ENCODE measurements around the gene CAPZB. TPM values are rescaled to one million over a fixed set of nuclear protein-coding genes. Genes with fewer than 3 reads are reported as not detected.
A peak's percentile ranks its signal among the peaks of the same experiment; 100 is the strongest.

Gene CAPZB
- total RNA-seq, 2 donors from 2014 or later = 119 to 174 TPM

GRCh38 chr1:19476450-19477190 is 8.7 kb downstream of the CAPZB start:
- DNase-seq (ENCODE audit: low spot score) (no peak), ATAC-seq (ENCODE audit: insufficient number of reproducible peaks, low FRiP score, low read depth) (no peak)
- Histone ChIP-seq H3K9me3 (no peaks in the 10 kb centered on the region), H3K4me3 (peak overlapping the region; percentile 31), H3K27me3 (replicated peaks; ENCODE audit: insufficient read depth) (no peaks in the 10 kb centered on the region), H3K27ac (peak overlapping the region; percentile 12 to 36), H3K4me1 (ENCODE audit: control insufficient read depth in 1 of 2, low read depth in 2 of 2) (peaks cover 42 to 81% of the 10 kb centered on the region in 2 donors), H3K36me3 (peaks cover 4% of the 10 kb centered on the region)
- TF ChIP-seq CTCF (IDR thresholded peaks at IDR 0.05) = no peak

- peaks cover 4% of the 10 kb centered on the region for H3K36me3 ChIP-seq
- ATAC-seq (ENCODE audit: insufficient number of reproducible peaks, low FRiP score, low read depth) (no peak), DNase-seq (ENCODE audit: low spot score) (no peak)
- H3K4me3 ChIP-seq = no peak overlapping the region
- no peak for TF ChIP-seq CTCF (IDR thresholded peaks at IDR 0.05)
- H3K4me1 ChIP-seq (ENCODE audit: control insufficient read depth in 1 of 2, low read depth in 2 of 2) = peaks cover 32 to 75% of the 10 kb centered on the region in 2 donors
- no peak overlapping the region for H3K27ac ChIP-seq
- H3K27me3 ChIP-seq (replicated peaks; ENCODE audit: insufficient read depth) = no peaks in the 10 kb centered on the region
- no peaks in the 10 kb centered on the region for H3K9me3 ChIP-seq
Observed at GRCh38 chr1:19475296-19475695, 10.0 kb downstream of the CAPZB start.

- Histone ChIP-seq H3K27me3 (replicated peaks; ENCODE audit: insufficient read depth) (no peaks in the 10 kb centered on the region), H3K4me3 (no peak overlapping the region), H3K9me3 (no peaks in the 10 kb centered on the region), H3K4me1 (ENCODE audit: control insufficient read depth in 1 of 2, low read depth in 2 of 2) (peaks cover 44 to 74% of the 10 kb centered on the region in 2 donors), H3K36me3 (peaks cover 4% of the 10 kb centered on the region), H3K27ac (no peak overlapping the region)
- ATAC-seq (ENCODE audit: insufficient number of reproducible peaks, low FRiP score, low read depth) = no peak
- no peak for TF ChIP-seq CTCF (IDR thresholded peaks at IDR 0.05)
- no peak for DNase-seq (ENCODE audit: low spot score)
Observed at GRCh38 chr1:19472174-19472573, 13.2 kb downstream of the CAPZB start.

GRCh38 chr1:19469004-19469403 is 16.3 kb downstream of the CAPZB start:
- no peak for TF ChIP-seq CTCF (IDR thresholded peaks at IDR 0.05)
- Histone ChIP-seq H3K9me3 (no peaks in the 10 kb centered on the region), H3K4me3 (peak overlapping the region; percentile 20), H3K4me1 (ENCODE audit: control insufficient read depth in 1 of 2, low read depth in 2 of 2) (peaks cover 41 to 68% of the 10 kb centered on the region in 2 donors), H3K36me3 (peaks cover 4% of the 10 kb centered on the region), H3K27ac (peak overlapping the region; percentile 67 to 69), H3K27me3 (replicated peaks; ENCODE audit: insufficient read depth) (no peaks in the 10 kb centered on the region)
- DNase-seq (ENCODE audit: low spot score) (no peak), ATAC-seq (ENCODE audit: insufficient number of reproducible peaks, low FRiP score, low read depth) (no peak)

- no peak for DNase-seq (ENCODE audit: low spot score)
- Histone ChIP-seq H3K27ac (peak overlapping the region; percentile 67 to 69), H3K4me1 (ENCODE audit: control insufficient read depth in 1 of 2, low read depth in 2 of 2) (peaks cover 43 to 69% of the 10 kb centered on the region in 2 donors), H3K36me3 (peaks cover 4% of the 10 kb centered on the region), H3K9me3 (no peaks in the 10 kb centered on the region), H3K27me3 (replicated peaks; ENCODE audit: insufficient read depth) (no peaks in the 10 kb centered on the region), H3K4me3 (peak overlapping the region; percentile 20)
- TF ChIP-seq CTCF (IDR thresholded peaks at IDR 0.05) = no peak
- no peak for ATAC-seq (ENCODE audit: insufficient number of reproducible peaks, low FRiP score, low read depth)
Observed at GRCh38 chr1:19468397-19468956, 16.9 kb downstream of the CAPZB start.

Data from thoracic aorta (tissue), 2 donors.